Measurements from ENCODE around the gene COX4I1.
"Not testable (repeated sequence)": the region's sequence is repeated elsewhere in the genome, so short reads cannot be mapped to it uniquely, and the experiment has no call there.

Gene COX4I1

GRCh38 chr16:85806539-85806938, 7.0 kb downstream of the COX4I1 start:
- Histone ChIP-seq H3K4me3 (ENCODE audit: low read length) (no peak overlapping the region), H3K27ac (ENCODE audit: low read length) (no peak overlapping the region), H3K36me3 (ENCODE audit: control insufficient read depth, low read depth, low read length) (peaks cover 54% of the 10 kb centered on the region), H3K9me3 (ENCODE audit: control insufficient read depth, low read depth, low read length) (no peaks in the 10 kb centered on the region), H3K4me1 (ENCODE audit: control insufficient read depth, low read depth, low read length) (no peaks in the 10 kb centered on the region), H3K9ac (ENCODE audit: low read length) (no peak overlapping the region), H3K27me3 (ENCODE audit: control insufficient read depth, insufficient read depth, low read length) (peaks cover 3% of the 10 kb centered on the region)

DNA sequence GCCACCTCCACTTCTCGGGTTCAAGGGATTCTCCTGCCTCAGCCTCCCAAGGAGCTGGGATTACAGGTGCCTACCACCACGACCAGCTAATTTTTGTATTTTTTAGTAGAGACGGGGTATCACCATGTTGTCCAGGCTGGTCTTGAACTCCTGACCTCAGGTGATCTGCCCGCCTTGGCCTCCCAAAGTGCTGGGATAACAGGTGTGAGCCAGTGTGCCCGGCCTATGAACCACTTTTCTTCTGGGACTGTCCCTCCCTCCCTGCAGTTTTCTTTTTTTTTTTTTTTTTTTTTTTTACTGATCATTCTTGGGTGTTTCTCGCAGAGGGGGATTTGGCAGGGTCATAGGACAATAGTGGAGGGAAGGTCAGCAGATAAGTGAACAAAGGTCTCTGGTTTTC, 7.8 kb downstream of the COX4I1 start:
- not testable (repeated sequence) for H3K4me1 ChIP-seq (ENCODE audit: control insufficient read depth, low read depth, low read length); H3K27ac ChIP-seq (ENCODE audit: low read length); H3K9me3 ChIP-seq (ENCODE audit: control insufficient read depth, low read depth, low read length); H3K4me3 ChIP-seq (ENCODE audit: low read length); H3K9ac ChIP-seq (ENCODE audit: low read length)
- Histone ChIP-seq H3K36me3 (ENCODE audit: control insufficient read depth, low read depth, low read length) (peaks cover 46% of the 10 kb centered on the region), H3K27me3 (ENCODE audit: control insufficient read depth, insufficient read depth, low read length) (peaks cover 11% of the 10 kb centered on the region)

DNA sequence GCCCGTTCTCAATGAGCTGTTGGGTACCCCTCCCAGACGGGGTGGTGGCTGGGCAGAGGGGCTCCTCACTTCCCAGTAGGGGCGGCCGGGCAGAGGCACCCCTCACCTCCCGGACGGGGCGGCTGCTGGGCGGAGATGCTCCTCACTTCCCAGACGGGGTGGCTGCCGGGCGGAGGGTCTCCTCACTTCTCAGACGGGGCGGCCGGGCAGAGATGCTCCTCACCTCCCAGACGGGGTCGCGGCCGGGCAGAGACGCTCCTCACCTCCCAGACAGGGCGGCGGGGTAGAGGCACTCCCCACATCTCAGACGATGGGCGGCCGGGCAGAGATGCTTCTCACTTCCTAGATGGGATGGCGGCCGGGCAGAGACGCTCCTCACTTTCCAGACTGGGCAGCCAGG, 8.6 kb downstream of the COX4I1 start:
- H3K27ac ChIP-seq (ENCODE audit: low read length); H3K4me3 ChIP-seq (ENCODE audit: low read length); H3K9me3 ChIP-seq (ENCODE audit: control insufficient read depth, low read depth, low read length); H3K4me1 ChIP-seq (ENCODE audit: control insufficient read depth, low read depth, low read length); H3K9ac ChIP-seq (ENCODE audit: low read length): not testable (repeated sequence)
- Histone ChIP-seq H3K36me3 (ENCODE audit: control insufficient read depth, low read depth, low read length) (peaks cover 38% of the 10 kb centered on the region), H3K27me3 (ENCODE audit: control insufficient read depth, insufficient read depth, low read length) (peaks cover 19% of the 10 kb centered on the region)

DNA sequence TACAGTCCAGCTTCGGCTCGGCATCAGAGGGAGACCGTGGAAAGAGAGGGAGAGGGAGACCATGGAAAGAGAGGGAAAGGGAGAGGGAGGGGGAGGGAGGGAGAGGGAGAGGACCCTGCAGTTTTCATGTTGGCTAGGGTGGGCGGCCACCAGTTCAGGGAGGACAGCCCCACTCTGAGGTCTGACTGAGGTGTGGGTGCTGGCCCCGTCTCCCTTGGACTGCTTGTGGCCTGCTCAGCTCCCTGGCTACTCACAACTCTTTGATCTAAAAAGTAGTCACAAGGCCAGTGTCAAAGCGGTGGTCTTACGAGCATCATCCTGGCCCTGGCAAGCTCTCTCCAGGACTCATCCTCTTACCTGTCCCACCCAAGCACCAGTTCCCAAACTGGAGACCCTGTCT, 9.4 kb downstream of the COX4I1 start:
- H3K36me3 ChIP-seq (ENCODE audit: control insufficient read depth, low read depth, low read length), result peaks cover 30% of the 10 kb centered on the region
- no peak overlapping the region for H3K4me3 ChIP-seq (ENCODE audit: low read length)
- H3K4me1 ChIP-seq (ENCODE audit: control insufficient read depth, low read depth, low read length), result no peaks in the 10 kb centered on the region
- no peaks in the 10 kb centered on the region for H3K9me3 ChIP-seq (ENCODE audit: control insufficient read depth, low read depth, low read length)
- H3K9ac ChIP-seq (ENCODE audit: low read length), result no peak overlapping the region
- H3K27me3 ChIP-seq (ENCODE audit: control insufficient read depth, insufficient read depth, low read length), result peaks cover 21% of the 10 kb centered on the region
- no peak overlapping the region for H3K27ac ChIP-seq (ENCODE audit: low read length)

GRCh38 chr16:85809645-85810044, 10.2 kb downstream of the COX4I1 start:
- peaks cover 25% of the 10 kb centered on the region for H3K36me3 ChIP-seq (ENCODE audit: control insufficient read depth, low read depth, low read length)
- no peak overlapping the region for H3K9ac ChIP-seq (ENCODE audit: low read length)
- peaks cover 21% of the 10 kb centered on the region for H3K27me3 ChIP-seq (ENCODE audit: control insufficient read depth, insufficient read depth, low read length)
- H3K27ac ChIP-seq (ENCODE audit: low read length), result no peak overlapping the region
- no peak overlapping the region for H3K4me3 ChIP-seq (ENCODE audit: low read length)
- no peaks in the 10 kb centered on the region for H3K4me1 ChIP-seq (ENCODE audit: control insufficient read depth, low read depth, low read length)
- H3K9me3 ChIP-seq (ENCODE audit: control insufficient read depth, low read depth, low read length), result no peaks in the 10 kb centered on the region

GRCh38 chr16:85810097-85810741, 10.7 kb downstream of the COX4I1 start:
- Histone ChIP-seq H3K27ac (ENCODE audit: low read length) (no peak overlapping the region), H3K27me3 (ENCODE audit: control insufficient read depth, insufficient read depth, low read length) (peaks cover 21% of the 10 kb centered on the region), H3K9ac (ENCODE audit: low read length) (no peak overlapping the region), H3K4me3 (ENCODE audit: low read length) (no peak overlapping the region), H3K4me1 (ENCODE audit: control insufficient read depth, low read depth, low read length) (no peaks in the 10 kb centered on the region), H3K9me3 (ENCODE audit: control insufficient read depth, low read depth, low read length) (no peaks in the 10 kb centered on the region), H3K36me3 (ENCODE audit: control insufficient read depth, low read depth, low read length) (peaks cover 19% of the 10 kb centered on the region)

DNA sequence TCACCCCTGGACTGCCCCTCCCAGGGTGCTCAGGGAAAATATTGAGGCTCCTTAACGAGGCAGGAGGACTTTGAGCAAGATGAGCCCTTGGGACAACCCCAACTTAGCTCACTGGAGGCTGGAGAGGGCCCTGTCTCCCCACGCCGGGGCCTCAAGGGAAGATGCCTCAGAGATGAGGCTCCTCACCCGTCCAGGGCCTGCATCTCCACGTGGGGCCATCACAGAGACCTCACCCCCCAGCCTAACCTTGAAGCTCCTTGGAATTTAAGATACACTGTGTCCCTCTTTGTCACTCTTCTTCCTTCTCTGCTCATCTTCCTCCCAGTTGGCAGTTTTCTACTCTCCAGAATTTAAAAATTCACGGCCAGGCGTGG, 11.2 kb downstream of the COX4I1 start:
- no peaks in the 10 kb centered on the region for H3K4me1 ChIP-seq (ENCODE audit: control insufficient read depth, low read depth, low read length)
- no peak overlapping the region for H3K4me3 ChIP-seq (ENCODE audit: low read length)
- peaks cover 21% of the 10 kb centered on the region for H3K27me3 ChIP-seq (ENCODE audit: control insufficient read depth, insufficient read depth, low read length)
- H3K27ac ChIP-seq (ENCODE audit: low read length), result no peak overlapping the region
- H3K36me3 ChIP-seq (ENCODE audit: control insufficient read depth, low read depth, low read length), result peaks cover 14% of the 10 kb centered on the region
- no peak overlapping the region for H3K9ac ChIP-seq (ENCODE audit: low read length)
- no peaks in the 10 kb centered on the region for H3K9me3 ChIP-seq (ENCODE audit: control insufficient read depth, low read depth, low read length)

DNA sequence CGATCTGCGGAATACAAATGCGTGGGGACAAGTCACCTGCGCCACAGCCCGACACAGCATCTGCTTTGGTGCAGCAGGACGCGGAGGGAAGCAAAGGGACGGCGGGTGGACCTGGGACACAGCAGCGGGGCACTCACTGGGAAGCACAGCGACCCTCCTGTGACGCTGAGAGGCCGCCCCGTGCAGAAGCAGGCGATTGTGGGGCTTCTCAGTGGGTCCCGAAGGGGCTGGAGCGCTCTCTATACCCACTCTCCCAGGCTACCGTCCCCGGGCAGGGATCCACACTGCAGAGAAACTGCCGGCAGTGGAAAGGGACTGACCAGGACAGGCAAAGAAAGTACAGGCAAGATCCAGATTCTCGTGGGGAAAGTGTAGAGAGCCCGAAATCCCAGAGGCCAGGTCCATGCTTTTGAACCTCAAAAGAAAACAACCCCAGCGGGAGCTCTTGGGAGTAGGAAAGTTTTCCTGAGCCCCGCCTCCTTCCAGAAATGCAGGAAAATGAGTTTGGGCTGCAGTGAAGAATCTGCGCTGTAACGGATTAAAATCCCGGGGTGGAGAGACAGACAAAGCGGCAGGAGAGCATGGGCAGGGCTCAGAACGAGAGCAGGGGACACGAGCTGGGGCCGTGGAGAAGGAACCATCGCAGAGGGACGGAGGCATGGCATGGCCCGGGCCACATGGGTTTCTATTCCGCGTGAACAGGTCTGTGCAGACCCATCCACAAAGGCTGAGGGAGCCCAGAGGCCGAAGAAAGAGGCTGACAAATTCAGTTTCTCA, 12.7 kb downstream of the COX4I1 start:
- peaks cover 21% of the 10 kb centered on the region for H3K27me3 ChIP-seq (ENCODE audit: control insufficient read depth, insufficient read depth, low read length)
- no peaks in the 10 kb centered on the region for H3K9me3 ChIP-seq (ENCODE audit: control insufficient read depth, low read depth, low read length)
- H3K4me3 ChIP-seq (ENCODE audit: low read length), result peak overlapping the region; percentile 29
- H3K36me3 ChIP-seq (ENCODE audit: control insufficient read depth, low read depth, low read length), result no peaks in the 10 kb centered on the region
- no peaks in the 10 kb centered on the region for H3K4me1 ChIP-seq (ENCODE audit: control insufficient read depth, low read depth, low read length)
- no peak overlapping the region for H3K27ac ChIP-seq (ENCODE audit: low read length)
- no peak overlapping the region for H3K9ac ChIP-seq (ENCODE audit: low read length)

- H3K4me3 ChIP-seq (ENCODE audit: low read length), result no peak overlapping the region
- H3K27ac ChIP-seq (ENCODE audit: low read length), result no peak overlapping the region
- H3K9me3 ChIP-seq (ENCODE audit: control insufficient read depth, low read depth, low read length), result no peaks in the 10 kb centered on the region
- H3K36me3 ChIP-seq (ENCODE audit: control insufficient read depth, low read depth, low read length), result no peaks in the 10 kb centered on the region
- no peaks in the 10 kb centered on the region for H3K4me1 ChIP-seq (ENCODE audit: control insufficient read depth, low read depth, low read length)
- no peak overlapping the region for H3K9ac ChIP-seq (ENCODE audit: low read length)
- peaks cover 21% of the 10 kb centered on the region for H3K27me3 ChIP-seq (ENCODE audit: control insufficient read depth, insufficient read depth, low read length)
Measured at GRCh38 chr16:85812811-85813700, 13.6 kb downstream of the COX4I1 start.

- H3K9me3 ChIP-seq (ENCODE audit: control insufficient read depth, low read depth, low read length), result no peaks in the 10 kb centered on the region
Measured at GRCh38 chr16:85816159-85816558, 16.7 kb downstream of the COX4I1 start.

DNA sequence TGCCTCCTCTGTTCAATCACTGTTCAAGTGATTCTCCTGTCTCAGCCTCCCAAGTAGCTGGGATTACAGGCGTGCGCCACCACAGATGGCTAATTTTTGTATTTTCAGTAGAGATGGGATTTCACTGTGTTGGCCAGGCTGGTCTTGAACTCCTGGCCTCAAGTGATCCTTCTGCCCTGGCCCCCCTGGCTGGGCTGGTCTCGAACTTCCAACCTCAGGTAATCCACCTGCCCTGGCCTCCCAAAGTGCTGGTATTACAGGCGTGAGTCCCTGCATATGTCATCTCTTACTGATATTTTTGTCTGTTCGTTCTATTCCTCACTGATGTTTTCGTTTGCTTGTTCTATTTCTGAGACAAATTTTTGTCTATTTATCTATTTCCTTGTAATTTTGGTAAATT, 17.7 kb downstream of the COX4I1 start:
- not testable (repeated sequence) for H3K4me3 ChIP-seq (ENCODE audit: low read length); H3K9ac ChIP-seq (ENCODE audit: low read length); H3K27ac ChIP-seq (ENCODE audit: low read length); H3K4me1 ChIP-seq (ENCODE audit: control insufficient read depth, low read depth, low read length); H3K36me3 ChIP-seq (ENCODE audit: control insufficient read depth, low read depth, low read length); H3K9me3 ChIP-seq (ENCODE audit: control insufficient read depth, low read depth, low read length)
- H3K27me3 ChIP-seq (ENCODE audit: control insufficient read depth, insufficient read depth, low read length), result peaks cover 11% of the 10 kb centered on the region

More at GRCh38 chr16:85816159-85816558, 16.7 kb downstream of the COX4I1 start:
- H3K4me3 ChIP-seq (ENCODE audit: low read length), result no peak overlapping the region
- no peak overlapping the region for H3K9ac ChIP-seq (ENCODE audit: low read length)
- H3K36me3 ChIP-seq (ENCODE audit: control insufficient read depth, low read depth, low read length), result no peaks in the 10 kb centered on the region
- peaks cover 21% of the 10 kb centered on the region for H3K27me3 ChIP-seq (ENCODE audit: control insufficient read depth, insufficient read depth, low read length)
- H3K27ac ChIP-seq (ENCODE audit: low read length), result no peak overlapping the region
- no peaks in the 10 kb centered on the region for H3K4me1 ChIP-seq (ENCODE audit: control insufficient read depth, low read depth, low read length)

Data from iPS-18a (cell line).